Stimulated activated CD4-positive, alpha-beta T cell treated with anti-CD3 and anti-CD28 coated beads, TNF-alpha, amount 100 ng/mL, for 48 hours (primary cell): ENCODE data around the gene POFUT2.
"Not testable (repeated sequence)": the region's sequence is repeated elsewhere in the genome, so short reads cannot be mapped to it uniquely, and the experiment has no call there.

Source experiments
- DNase-seq, 3 donors: peaks; one replicate each; pipeline ENCODE4 v3.0.0-alpha.2; 2020; ENCODE audit warnings: low read depth in 3 of 3

POFUT2 gene

GRCh38 chr21:45310459-45310858, 22.8 kb upstream of the POFUT2 start:
- DNase-seq = no peak

- DNase-seq = no peak
These were observed 22.3 kb upstream of the POFUT2 start for GRCh38 chr21:45309987-45310381.

GRCh38 chr21:45309069-45309986, 21.6 kb upstream of the POFUT2 start:
- DNase-seq = peak in 2 of 3 donors; percentile 18 to 43

GRCh38 chr21:45308194-45309068, 20.7 kb upstream of the POFUT2 start:
- DNase-seq = no peak

GRCh38 chr21:45307597-45308158, 20.0 kb upstream of the POFUT2 start:
- not testable (repeated sequence) for DNase-seq

GRCh38 chr21:45306832-45307571, 19.3 kb upstream of the POFUT2 start:
- DNase-seq = no peak

- no peak for DNase-seq
These were observed 18.7 kb upstream of the POFUT2 start for GRCh38 chr21:45306453-45306831.

GRCh38 chr21:45305836-45306235, 18.1 kb upstream of the POFUT2 start:
- no peak for DNase-seq

GRCh38 chr21:45304945-45305344, 17.2 kb upstream of the POFUT2 start:
- DNase-seq = no peak

- DNase-seq = no peak
These were observed 16.8 kb upstream of the POFUT2 start for GRCh38 chr21:45304476-45304830.

- DNase-seq = no peak
These were observed 16.2 kb upstream of the POFUT2 start for GRCh38 chr21:45303751-45304475.

GRCh38 chr21:45303091-45303615, 15.5 kb upstream of the POFUT2 start:
- DNase-seq = no peak

- peak; percentile 30 to 43 (median 31) for DNase-seq
These were observed 14.7 kb upstream of the POFUT2 start for GRCh38 chr21:45302082-45303061.

- DNase-seq = no peak
These were observed 13.9 kb upstream of the POFUT2 start for GRCh38 chr21:45301521-45302081.

- DNase-seq = no peak
These were observed 13.3 kb upstream of the POFUT2 start for GRCh38 chr21:45300786-45301520.

GRCh38 chr21:45299864-45300785, 12.4 kb upstream of the POFUT2 start:
- no peak for DNase-seq
